ENCODE data around the gene COPG2. TPM values are rescaled to one million over a fixed set of nuclear protein-coding genes. Genes with fewer than 3 reads are reported as not detected.
A peak's percentile ranks its signal among the peaks of the same experiment; 100 is the strongest.

The COPG2 gene
- total and polyA plus RNA-seq, 2 of the 13 experiments (the other 11 are each of a cell fraction or from before 2014, with no cell fraction given) = 14.1 to 17.7 TPM

DNA sequence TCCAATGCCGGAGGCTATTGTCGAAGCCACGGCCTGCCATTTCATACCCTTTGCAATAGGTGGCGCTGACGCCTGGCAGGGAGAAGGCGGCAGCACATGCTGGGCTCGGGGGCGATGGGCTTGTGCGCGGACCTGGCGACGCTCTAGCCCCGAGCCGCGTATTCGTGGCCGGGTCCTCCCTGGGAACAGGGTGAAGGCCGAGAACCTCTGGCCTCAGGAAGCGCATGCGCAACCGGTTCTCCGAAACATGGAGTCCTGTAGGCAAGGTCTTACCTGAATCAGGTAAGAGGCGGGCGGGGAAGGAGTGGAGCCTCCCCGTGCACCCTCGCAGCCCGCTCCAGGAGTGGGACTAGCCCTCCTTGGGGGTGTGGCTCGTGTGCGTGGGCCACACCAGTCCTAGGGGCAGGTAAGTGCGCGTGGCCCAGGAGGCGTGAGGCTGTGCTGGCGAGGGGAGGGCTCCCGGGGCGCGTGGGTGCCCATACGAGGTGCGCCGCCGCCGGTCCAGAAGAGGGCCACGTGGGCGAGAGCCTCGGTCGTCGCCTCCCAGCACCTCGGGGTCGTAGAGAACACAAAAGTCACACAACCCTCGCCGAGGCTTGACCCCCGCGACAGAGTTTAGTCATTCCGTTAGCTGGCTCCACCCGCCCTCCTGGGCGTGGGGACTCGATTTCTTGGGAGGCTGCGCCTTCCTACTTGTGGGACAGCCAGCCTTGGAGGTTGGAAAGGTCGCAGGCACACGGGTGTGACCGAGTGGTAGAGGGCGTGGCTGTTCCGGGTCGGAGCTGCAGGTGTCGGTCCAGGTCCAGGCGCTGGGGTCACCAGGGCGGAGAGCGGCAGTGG is 182.2 kb downstream of the COPG2 start (continued):
- no peak for TF ChIP-seq ZFP36L1 (CRISPR knock-in tag; IDR thresholded peaks at IDR 0.05)
- TF ChIP-seq ZNF225 (CRISPR knock-in tag; IDR thresholded peaks at IDR 0.05) = peak; percentile 69
- peak; percentile 66 for TF ChIP-seq NR0B2 (CRISPR knock-in tag; IDR thresholded peaks at IDR 0.05)
- no peak for TF ChIP-seq ZNF460 (CRISPR knock-in tag; IDR thresholded peaks at IDR 0.05; ENCODE audit: borderline replicate concordance)
- TF ChIP-seq, protein P1, sequence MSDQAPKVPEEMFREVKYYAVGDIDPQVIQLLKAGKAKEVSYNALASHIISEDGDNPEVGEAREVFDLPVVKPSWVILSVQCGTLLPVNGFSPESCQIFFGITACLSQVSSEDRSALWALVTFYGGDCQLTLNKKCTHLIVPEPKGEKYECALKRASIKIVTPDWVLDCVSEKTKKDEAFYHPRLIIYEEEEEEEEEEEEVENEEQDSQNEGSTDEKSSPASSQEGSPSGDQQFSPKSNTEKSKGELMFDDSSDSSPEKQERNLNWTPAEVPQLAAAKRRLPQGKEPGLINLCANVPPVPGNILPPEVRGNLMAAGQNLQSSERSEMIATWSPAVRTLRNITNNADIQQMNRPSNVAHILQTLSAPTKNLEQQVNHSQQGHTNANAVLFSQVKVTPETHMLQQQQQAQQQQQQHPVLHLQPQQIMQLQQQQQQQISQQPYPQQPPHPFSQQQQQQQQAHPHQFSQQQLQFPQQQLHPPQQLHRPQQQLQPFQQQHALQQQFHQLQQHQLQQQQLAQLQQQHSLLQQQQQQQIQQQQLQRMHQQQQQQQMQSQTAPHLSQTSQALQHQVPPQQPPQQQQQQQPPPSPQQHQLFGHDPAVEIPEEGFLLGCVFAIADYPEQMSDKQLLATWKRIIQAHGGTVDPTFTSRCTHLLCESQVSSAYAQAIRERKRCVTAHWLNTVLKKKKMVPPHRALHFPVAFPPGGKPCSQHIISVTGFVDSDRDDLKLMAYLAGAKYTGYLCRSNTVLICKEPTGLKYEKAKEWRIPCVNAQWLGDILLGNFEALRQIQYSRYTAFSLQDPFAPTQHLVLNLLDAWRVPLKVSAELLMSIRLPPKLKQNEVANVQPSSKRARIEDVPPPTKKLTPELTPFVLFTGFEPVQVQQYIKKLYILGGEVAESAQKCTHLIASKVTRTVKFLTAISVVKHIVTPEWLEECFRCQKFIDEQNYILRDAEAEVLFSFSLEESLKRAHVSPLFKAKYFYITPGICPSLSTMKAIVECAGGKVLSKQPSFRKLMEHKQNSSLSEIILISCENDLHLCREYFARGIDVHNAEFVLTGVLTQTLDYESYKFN (CRISPR knock-in tag; conservative IDR thresholded peaks at IDR 0.05) = no peak
- TF ChIP-seq ZBTB20 (CRISPR knock-in tag; IDR thresholded peaks at IDR 0.05; ENCODE audit: borderline replicate concordance, low read depth) = no peak; the same call in 1 of the 2 replicates
- TF ChIP-seq ZMYM3 (CRISPR knock-in tag; IDR thresholded peaks at IDR 0.05) = 0 out of 2 replicates have a peak, but pooled peaks have one; percentile 29
- TF ChIP-seq, protein P2, sequence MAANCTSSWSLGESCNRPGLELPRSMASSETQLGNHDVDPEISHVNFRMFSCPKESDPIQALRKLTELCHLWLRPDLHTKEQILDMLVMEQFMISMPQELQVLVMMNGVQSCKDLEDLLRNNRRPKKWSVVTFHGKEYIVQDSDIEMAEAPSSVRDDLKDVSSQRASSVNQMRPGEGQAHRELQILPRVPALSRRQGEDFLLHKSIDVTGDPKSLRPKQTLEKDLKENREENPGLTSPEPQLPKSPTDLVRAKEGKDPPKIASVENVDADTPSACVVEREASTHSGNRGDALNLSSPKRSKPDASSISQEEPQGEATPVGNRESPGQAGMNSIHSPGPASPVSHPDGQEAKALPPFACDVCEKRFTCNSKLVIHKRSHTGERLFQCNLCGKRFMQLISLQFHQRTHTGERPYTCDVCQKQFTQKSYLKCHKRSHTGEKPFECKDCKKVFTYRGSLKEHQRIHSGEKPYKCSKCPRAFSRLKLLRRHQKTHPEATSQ (CRISPR knock-in tag; IDR thresholded peaks at IDR 0.05; ENCODE audit: borderline replicate concordance) = peak; percentile 46; the same call in 1 of the 2 replicates
- TF ChIP-seq ZNF451 (CRISPR knock-in tag; IDR thresholded peaks at IDR 0.05) = no peak
- peak; percentile 78; the same call in 1 of the 2 replicates for TF ChIP-seq ATF2 (CRISPR knock-in tag; IDR thresholded peaks at IDR 0.05)
- peak; percentile 80 for TF ChIP-seq MEF2D (CRISPR knock-in tag; IDR thresholded peaks at IDR 0.05)
- TF ChIP-seq ZNF549 (CRISPR knock-in tag; IDR thresholded peaks at IDR 0.05) = no peak
- no peak for TF ChIP-seq ZNF3 (CRISPR knock-in tag; IDR thresholded peaks at IDR 0.05)
- peak; percentile 73; the same call in 1 of the 2 replicates for TF ChIP-seq ZBTB43 (CRISPR knock-in tag; conservative IDR thresholded peaks at IDR 0.05)
- TF ChIP-seq ZNF776 (CRISPR knock-in tag; IDR thresholded peaks at IDR 0.05) = peak; percentile 94
- TF ChIP-seq ZNF768 (CRISPR knock-in tag; IDR thresholded peaks at IDR 0.05) = peak; percentile 64; the same call in 1 of the 2 replicates
- TF ChIP-seq REPIN1 (CRISPR knock-in tag; IDR thresholded peaks at IDR 0.05; ENCODE audit: borderline replicate concordance, low read depth) = peak; percentile 88; the same call in 1 of the 2 replicates
- no peak for TF ChIP-seq ZKSCAN1 (IDR thresholded peaks at IDR 0.05; ENCODE audit: low read length)
- no peak for TF ChIP-seq ZNF672 (CRISPR knock-in tag; IDR thresholded peaks at IDR 0.05)
- no peak for TF ChIP-seq SP1 (IDR thresholded peaks at IDR 0.05)
- no peak for TF ChIP-seq SP1 (CRISPR knock-in tag; IDR thresholded peaks at IDR 0.05)
- no peak for TF ChIP-seq ZFP82 (CRISPR knock-in tag; IDR thresholded peaks at IDR 0.05; ENCODE audit: borderline replicate concordance)
